MCF 10A (cell line): ENCODE data around the gene DEPP1. TPM values are rescaled to one million over a fixed set of nuclear protein-coding genes. Genes with fewer than 3 reads are reported as not detected.
A peak's percentile ranks its signal among the peaks of the same experiment; 100 is the strongest.

Experiments used
- BruUV-seq: library from RNA; stranded (reverse); fragments of 400-500 nt; replicated peaks from 2 replicates; lab custom pipeline; 2021; lab: Mats Ljungman, UMichigan
- CTCF ChIA-PET: fragments of 300-600 bp; sonication (Branson Sonifier 250); formaldehyde crosslinking; extraction: SDS; loops from one replicate; lab custom pipeline; 2021; ENCODE audit warnings: antibody characterized with exemption, inconsistent platforms; lab: Yijun Ruan, JAX
- POLR2A ChIA-PET: fragments of 300-600, 350-650 bp; sonication (Branson Sonifier 250); formaldehyde crosslinking; extraction: SDS; loops from one replicate; lab custom pipeline; 2020; ENCODE audit warnings: antibody characterized with exemption, inconsistent platforms; lab: Yijun Ruan, JAX
- DNase-seq: peaks from one replicate; pipeline ENCODE4 v3.0.0-alpha.2; 2018; ENCODE audit not compliant: unreplicated experiment
- H3K27ac Mint-ChIP-seq: one replicate; pipeline ENCODE4 v1.8.0; 2022; ENCODE audit warnings: mild to moderate bottlenecking, low read depth, mixed read lengths; ENCODE audit not compliant: unreplicated experiment
- H3K27me3 Mint-ChIP-seq: one replicate; pipeline ENCODE4 v1.8.0; 2022; ENCODE audit warnings: mixed read lengths; ENCODE audit not compliant: insufficient read depth, unreplicated experiment
- H3K36me3 Mint-ChIP-seq: one replicate; pipeline ENCODE4 v1.8.0; 2022; ENCODE audit warnings: mild to moderate bottlenecking, moderate library complexity, mixed read lengths; ENCODE audit not compliant: insufficient read depth, unreplicated experiment
- H3K4me1 Mint-ChIP-seq: one replicate; pipeline ENCODE4 v1.8.0; 2022; ENCODE audit warnings: mixed read lengths; ENCODE audit not compliant: insufficient read depth, unreplicated experiment
- H3K4me3 Mint-ChIP-seq: one replicate; pipeline ENCODE4 v1.8.0; 2022; ENCODE audit warnings: mild to moderate bottlenecking, moderate library complexity, mixed read lengths; ENCODE audit not compliant: unreplicated experiment
- H3K9me3 Mint-ChIP-seq: one replicate; pipeline ENCODE4 v1.8.0; 2022; ENCODE audit warnings: mixed read lengths; ENCODE audit not compliant: unreplicated experiment
- CTCF ChIP-seq: fragments of 200-600 bp; IDR thresholded peaks from one replicate; pipeline ENCODE4 v1.8.0; 2022; ENCODE audit warnings: antibody characterized with exemption, mild to moderate bottlenecking; ENCODE audit not compliant: unreplicated experiment
- intact Hi-C: fragments of 100-400 bp; cut with micrococcal nuclease; formaldehyde crosslinking; loops from 2 replicates; pipeline ENCODE4 v1.14.1; 2022
- total RNA-seq: library from RNA; stranded (reverse); gene quantifications from 2 replicates; pipeline ENCODE4 v1.2.3, GENCODE V29; 2022

Gene DEPP1
- total RNA-seq, 1 experiment from 2014 or later = 0.84 TPM

- H3K36me3 Mint-ChIP-seq = no peaks in the 10 kb centered on the region
- H3K9me3 Mint-ChIP-seq = no peaks in the 10 kb centered on the region
- peaks cover 6% of the 10 kb centered on the region for H3K4me1 Mint-ChIP-seq
- no peak for DNase-seq
- H3K4me3 Mint-ChIP-seq = no peak overlapping the region
- H3K27me3 Mint-ChIP-seq = peaks cover 6% of the 10 kb centered on the region
- no peak for TF ChIP-seq CTCF
- H3K27ac Mint-ChIP-seq = no peak overlapping the region
- ChIA-PET CTCF (interaction anchor here (1.0 to 3.9 kb wide), 7 partner anchors 9 to 530 kb away, joined by 4 to 28 read pairs (median 6); partner anchors contain the start of gene DEPP1), POLR2A (no interaction called here)
- no TSS peak for BruUV-seq
- intact Hi-C loops = loop anchor here (10.0 kb wide), 1 partner anchor 300 kb away; no protein-coding TSS in a partner anchor
These were observed 44.0 kb downstream of the DEPP1 start for GRCh38 chr10:44934416-44935200.

- BruUV-seq = no TSS peak
- Mint-ChIP-seq H3K36me3 (no peaks in the 10 kb centered on the region), H3K27ac (no peak overlapping the region), H3K4me1 (peaks cover 6% of the 10 kb centered on the region), H3K4me3 (no peak overlapping the region), H3K9me3 (peaks cover 2% of the 10 kb centered on the region), H3K27me3 (peaks cover 15% of the 10 kb centered on the region)
- CTCF ChIA-PET = interaction anchor here (0.5 to 3.9 kb wide), 32 partner anchors 7 to 1290 kb away, joined by 3 to 28 read pairs (median 4); partner anchors contain the start of genes DEPP1 and ZNF22
- TF ChIP-seq CTCF = no peak
- intact Hi-C loops = loop anchor here (2.0 to 10.0 kb wide), 2 partner anchors 67 to 301 kb away; partner anchors contain the start of gene ZNF22
- POLR2A ChIA-PET = interaction anchor here (0.6 kb wide), 1 partner anchor 23 kb away, joined by 5 read pairs; no protein-coding TSS in a partner anchor
- no peak for DNase-seq
These were observed 44.9 kb downstream of the DEPP1 start for GRCh38 chr10:44933451-44934321.

DNA sequence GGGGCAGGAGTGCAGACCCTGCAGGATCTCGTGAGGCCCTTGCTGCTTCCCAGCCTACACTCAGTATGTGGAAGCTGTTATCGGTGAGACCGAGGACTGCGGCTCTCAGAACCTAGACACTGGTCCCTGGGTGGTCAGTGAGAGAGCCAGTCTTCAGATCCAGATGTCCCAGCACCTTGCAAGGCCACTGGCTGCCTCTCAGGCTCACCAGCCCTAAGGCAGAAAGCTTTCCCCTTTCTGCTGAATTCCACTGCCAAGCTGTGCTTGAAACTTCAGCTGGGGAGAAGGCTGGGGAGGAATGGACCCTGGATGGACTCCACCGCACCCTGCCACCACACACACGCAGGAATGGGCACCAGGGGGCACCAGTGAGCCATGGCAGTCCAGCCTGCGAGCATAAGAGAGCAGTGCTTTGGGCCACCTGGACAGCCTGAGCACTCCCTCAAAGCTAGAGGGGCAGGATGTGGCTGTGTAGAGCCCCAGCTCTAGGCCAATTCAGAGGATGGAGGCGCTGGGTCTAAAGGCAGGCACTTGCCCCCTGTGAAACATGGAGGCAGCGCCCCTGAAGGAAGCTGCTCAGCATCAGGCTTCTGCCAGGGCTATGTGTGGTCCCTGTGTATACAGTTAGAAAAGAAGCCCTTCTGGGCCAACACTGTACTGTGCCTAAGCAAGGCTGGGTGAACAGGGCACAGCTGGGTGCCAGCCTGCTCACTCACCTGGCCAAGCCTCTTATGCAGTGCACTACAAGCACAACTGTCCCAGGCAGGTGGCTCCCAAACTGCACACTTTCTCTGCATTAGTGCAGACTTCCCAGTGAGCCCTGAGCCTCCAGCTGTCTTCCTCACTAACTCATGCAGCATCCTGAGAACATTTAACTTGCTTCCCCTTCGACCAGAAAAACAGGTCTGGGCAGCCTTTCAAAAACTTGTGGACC, 45.8 kb downstream of the DEPP1 start:
- no TSS peak for BruUV-seq
- H3K27me3 Mint-ChIP-seq = peaks cover 18% of the 10 kb centered on the region
- ChIA-PET CTCF (interaction anchor here (0.5 to 3.9 kb wide), 38 partner anchors 8 to 1289 kb away, joined by 3 to 28 read pairs (median 4); partner anchors contain the start of genes DEPP1 and ZNF22), POLR2A (interaction anchor here (0.6 kb wide), 1 partner anchor 23 kb away, joined by 5 read pairs; no protein-coding TSS in a partner anchor)
- intact Hi-C loops = loop anchor here (1.0 to 10.0 kb wide), 3 partner anchors 43 to 302 kb away; partner anchors contain the start of gene ZNF22
- H3K4me3 Mint-ChIP-seq = no peak overlapping the region
- H3K9me3 Mint-ChIP-seq = peaks cover 6% of the 10 kb centered on the region
- H3K36me3 Mint-ChIP-seq = no peaks in the 10 kb centered on the region
- no peak overlapping the region for H3K27ac Mint-ChIP-seq
- TF ChIP-seq CTCF = peak; percentile 96
- DNase-seq = peak; percentile 75
- H3K4me1 Mint-ChIP-seq = peaks cover 6% of the 10 kb centered on the region
